Stimulated activated CD4-positive, alpha-beta T cell treated with anti-CD3 and anti-CD28 coated beads, TNF-alpha, amount 100 ng/mL, for 1 hour (primary cell): Measurements from ENCODE around the gene DOCK9.

Source experiments
- DNase-seq, 3 donors: peaks; one replicate each; pipeline ENCODE4 v3.0.0-alpha.2; 2020; ENCODE audit warnings: low read depth in 3 of 3, low spot score in 1 of 3

DOCK9 gene

GRCh38 chr13:98854448-98854847, 123.4 kb downstream of the DOCK9 start:
- no peak for DNase-seq

- DNase-seq: peak in 1 of 3 donors; percentile 5
Observed at GRCh38 chr13:98853771-98854221, 124.1 kb downstream of the DOCK9 start.

- no peak for DNase-seq
Observed at GRCh38 chr13:98851276-98851675, 126.6 kb downstream of the DOCK9 start.

- no peak for DNase-seq
Observed at GRCh38 chr13:98848746-98849145, 129.1 kb downstream of the DOCK9 start.

GRCh38 chr13:98847780-98848179, 130.1 kb downstream of the DOCK9 start:
- no peak for DNase-seq

GRCh38 chr13:98846986-98847385, 130.9 kb downstream of the DOCK9 start:
- DNase-seq: no peak

GRCh38 chr13:98846521-98846920, 131.3 kb downstream of the DOCK9 start:
- DNase-seq: no peak

- DNase-seq: no peak
Observed at GRCh38 chr13:98845742-98846141, 132.1 kb downstream of the DOCK9 start.

GRCh38 chr13:98844021-98844420, 133.8 kb downstream of the DOCK9 start:
- DNase-seq: no peak

- DNase-seq: no peak
Observed at GRCh38 chr13:98843482-98843877, 134.4 kb downstream of the DOCK9 start.

GRCh38 chr13:98842858-98843481, 134.9 kb downstream of the DOCK9 start:
- DNase-seq: peak in 1 of 3 donors; percentile 55

- no peak for DNase-seq
Observed at GRCh38 chr13:98842070-98842469, 135.8 kb downstream of the DOCK9 start.

GRCh38 chr13:98839856-98840769, 137.8 kb downstream of the DOCK9 start:
- DNase-seq: peak in 1 of 3 donors; percentile 19

GRCh38 chr13:98838776-98839175, 139.1 kb downstream of the DOCK9 start:
- no peak for DNase-seq

- no peak for DNase-seq
Observed at GRCh38 chr13:98837896-98838295, 140.0 kb downstream of the DOCK9 start.

- no peak for DNase-seq
Observed at GRCh38 chr13:98835156-98835555, 142.7 kb downstream of the DOCK9 start.

- DNase-seq: no peak
Observed at GRCh38 chr13:98834254-98834960, 143.5 kb downstream of the DOCK9 start.

GRCh38 chr13:98831236-98831635, 146.6 kb downstream of the DOCK9 start:
- DNase-seq: no peak

GRCh38 chr13:98829541-98829940, 148.3 kb downstream of the DOCK9 start:
- no peak for DNase-seq

- no peak for DNase-seq
Observed at GRCh38 chr13:98828614-98829013, 149.2 kb downstream of the DOCK9 start.

GRCh38 chr13:98827449-98827848, 150.4 kb downstream of the DOCK9 start:
- DNase-seq: no peak

GRCh38 chr13:98826146-98826545, 151.7 kb downstream of the DOCK9 start:
- DNase-seq: no peak
